A549 (cell line): ENCODE measurements around the gene ZNF543.

ENCODE experiments used
- CEBPB ChIP-seq, 2 experiments: fragments of >200 bp in 1 of 2; sonication (Bioruptor Twin) in 1 of 2; formaldehyde crosslinking in 1 of 2; IDR thresholded peaks; 2 replicates each; pipeline ENCODE4 v1.6.1; 2012 to 2016
- CTCF ChIP-seq: fragments of >200 bp; sonication (Bioruptor Twin); formaldehyde crosslinking; IDR thresholded peaks from 3 replicates; pipeline ENCODE4 v1.5.1; 2016
- E2F6 ChIP-seq: IDR thresholded peaks from 2 replicates; pipeline ENCODE4 v1.6.1; 2012; ENCODE audit warnings: low read depth, borderline replicate concordance
- EP300 ChIP-seq, 2 experiments: fragments of >200 bp; sonication (Bioruptor Twin); formaldehyde crosslinking; IDR thresholded peaks; 2 replicates in 1 of 2; 3 replicates in 1 of 2; pipeline ENCODE4 v1.6.1; 2016 to 2017
- HOXA7 ChIP-seq: fragments of 250-450 bp; sonication (Bioruptor Pico); IDR thresholded peaks from 2 replicates; pipeline ENCODE4 v1.5.0; 2020; ENCODE audit warnings: mild to moderate bottlenecking, moderate library complexity
- JUN ChIP-seq, 2 experiments: fragments of >200 bp; sonication (Bioruptor Twin); formaldehyde crosslinking; IDR thresholded peaks; 2 replicates in 1 of 2; 3 replicates in 1 of 2; pipeline ENCODE4 v1.6.1; 2016 to 2017
- MAX ChIP-seq: IDR thresholded peaks from 2 replicates; pipeline ENCODE4 v1.6.1; 2012
- PHF8 ChIP-seq: fragments of 200-600 bp; sonication (generic); IDR thresholded peaks from 2 replicates; pipeline ENCODE4 v1.6.1; 2016; ENCODE audit warnings: low read depth, mild to moderate bottlenecking, antibody characterized with exemption, moderate library complexity, borderline replicate concordance
- POLR2A ChIP-seq: IDR thresholded peaks from 2 replicates; pipeline ENCODE4 v1.6.1; 2012; ENCODE audit warnings: mild to moderate bottlenecking, low read length
- POLR2AphosphoS2 ChIP-seq: conservative IDR thresholded peaks from 2 replicates; pipeline ENCODE4 v1.6.1; 2012; ENCODE audit warnings: low read length, improper control_type of control experiment, inconsistent platforms
- RAD21 ChIP-seq, 2 experiments: fragments of >200 bp in 1 of 2; sonication (Bioruptor Twin) in 1 of 2; formaldehyde crosslinking in 1 of 2; IDR thresholded peaks in 1 of 2; conservative IDR thresholded peaks in 1 of 2; 2 replicates in 1 of 2; 3 replicates in 1 of 2; pipeline ENCODE4 v1.6.1; 2012 to 2018; ENCODE audit warnings: inconsistent platforms in 1 of 2
- RCOR1 ChIP-seq: fragments of 150-350 bp; IDR thresholded peaks from 2 replicates; pipeline ENCODE4 v1.6.1; 2014; ENCODE audit warnings: antibody characterized with exemption, low read length, low read depth
- REST ChIP-seq: fragments of 200-600 bp; sonication (generic); IDR thresholded peaks from 2 replicates; pipeline ENCODE4 v1.6.1; 2016; ENCODE audit warnings: antibody characterized with exemption, mild to moderate bottlenecking, moderate library complexity
- SMC3 ChIP-seq: fragments of >200 bp; sonication (Bioruptor Twin); formaldehyde crosslinking; IDR thresholded peaks from 3 replicates; pipeline ENCODE4 v1.6.1; 2018; ENCODE audit warnings: inconsistent platforms

- no peak for TF ChIP-seq E2F6
- no peak for TF ChIP-seq CTCF
- TF ChIP-seq CEBPB (IDR thresholded peaks at IDR 0.05), result no peak
- no peak for TF ChIP-seq JUN (IDR thresholded peaks at IDR 0.05)
- TF ChIP-seq EP300 (IDR thresholded peaks at IDR 0.05), result no peak
- TF ChIP-seq POLR2AphosphoS2, result no peak
- no peak for TF ChIP-seq PHF8
- no peak for TF ChIP-seq RCOR1
- no peak for TF ChIP-seq RAD21 (conservative IDR thresholded peaks at IDR 0.05 in 1 of 2, IDR thresholded peaks at IDR 0.05 in 1 of 2)
- TF ChIP-seq MAX, result no peak
- TF ChIP-seq REST, result no peak
- TF ChIP-seq POLR2A, result no peak
- TF ChIP-seq HOXA7 (CRISPR knock-in tag), result no peak
- TF ChIP-seq SMC3, result no peak
These were observed 55.9 kb downstream of the ZNF543 start for GRCh38 chr19:57376151-57376550.
